HepG2 (cell line): Measurements from ENCODE around the gene EHD1. TPM values are rescaled to one million over a fixed set of nuclear protein-coding genes. Genes with fewer than 3 reads are reported as not detected.

ENCODE experiments used
- CCAR2 ChIP-seq: fragments of 200-400 bp; formaldehyde crosslinking; optimal IDR thresholded peaks from 2 replicates; pipeline ENCODE3; 2018; ENCODE audit warnings: low read depth, mild to moderate bottlenecking, low read length, moderate library complexity
- CHD2 ChIP-seq: IDR thresholded peaks from 2 replicates; pipeline ENCODE4 v1.6.1; 2011; ENCODE audit warnings: low read depth, low read length, improper control_type of control experiment
- CREM ChIP-seq, 2 experiments: sonication (generic) in 1 of 2; formaldehyde crosslinking in 1 of 2; IDR thresholded peaks; 2 replicates each; pipeline versions ENCODE4 v1.4.0 to v1.6.1; 2016 to 2020; ENCODE audit warnings: antibody characterized with exemption in 1 of 2, mild to moderate bottlenecking in 1 of 2, missing genetic modification reagents in 1 of 2
- CTCF ChIP-seq: sonication (generic); formaldehyde crosslinking; IDR thresholded peaks from 2 replicates; pipeline ENCODE4 v1.5.0; 2020; ENCODE audit warnings: mild to moderate bottlenecking, missing genetic modification reagents, moderate library complexity
- E2F1 ChIP-seq: sonication (generic); formaldehyde crosslinking; IDR thresholded peaks from 2 replicates; pipeline ENCODE4 v1.5.0; 2020; ENCODE audit warnings: missing genetic modification reagents
- FOXJ3 ChIP-seq: sonication (generic); formaldehyde crosslinking; IDR thresholded peaks from 2 replicates; pipeline ENCODE4 v1.4.0; 2020; ENCODE audit warnings: missing genetic modification reagents, mild to moderate bottlenecking, borderline replicate concordance
- HMG20B ChIP-seq: conservative IDR thresholded peaks from 2 replicates; pipeline ENCODE4 v1.6.1; 2016; ENCODE audit warnings: missing genetic modification reagents, missing compliant biosample characterization
- HNF1A ChIP-seq, 2 experiments: sonication (generic) in 1 of 2; formaldehyde crosslinking in 1 of 2; IDR thresholded peaks; 2 replicates each; pipeline versions ENCODE4 v1.4.0 to v1.6.1; 2016 to 2020; ENCODE audit warnings: borderline replicate concordance in 1 of 2, low read depth in 1 of 2, mild to moderate bottlenecking in 1 of 2, missing genetic modification reagents in 1 of 2
- HOXA3 ChIP-seq: sonication (generic); formaldehyde crosslinking; IDR thresholded peaks from 2 replicates; pipeline ENCODE4 v1.5.0; 2020; ENCODE audit warnings: missing genetic modification reagents
- NBN ChIP-seq: fragments of 450-650 bp; conservative IDR thresholded peaks from 2 replicates; pipeline ENCODE4 v1.6.1; 2017
- NFRKB ChIP-seq: fragments of 450-650 bp; IDR thresholded peaks from 2 replicates; pipeline ENCODE4 v1.6.1; 2017
- PHF21A ChIP-seq: sonication (generic); formaldehyde crosslinking; IDR thresholded peaks from 2 replicates; pipeline ENCODE4 v1.5.0; 2020; ENCODE audit warnings: mild to moderate bottlenecking, missing genetic modification reagents
- POLR2A ChIP-seq, 2 experiments: IDR thresholded peaks; 2 replicates each; pipeline ENCODE4 v1.6.1; 2011; ENCODE audit warnings: low read depth in 2 of 2, low read length in 2 of 2, mild to moderate bottlenecking in 1 of 2, moderate library complexity in 1 of 2; ENCODE audit not compliant: insufficient read depth in 1 of 2
- SIX4 ChIP-seq: sonication (generic); formaldehyde crosslinking; IDR thresholded peaks from 2 replicates; pipeline ENCODE4 v1.4.0; 2020; ENCODE audit warnings: missing genetic modification reagents
- SSRP1 ChIP-seq: IDR thresholded peaks from 2 replicates; pipeline ENCODE4 v1.6.1; 2016; ENCODE audit warnings: control low read depth
- YEATS2 ChIP-seq: sonication (generic); formaldehyde crosslinking; IDR thresholded peaks from 2 replicates; pipeline ENCODE4 v1.4.0; 2020; ENCODE audit warnings: missing genetic modification reagents, borderline replicate concordance
- ZBTB20 ChIP-seq: sonication (generic); formaldehyde crosslinking; IDR thresholded peaks from 2 replicates; pipeline ENCODE4 v1.8.1; 2023; ENCODE audit warnings: missing genetic modification reagents, low read depth, mild to moderate bottlenecking, borderline replicate concordance
- ZNF749 ChIP-seq: sonication (generic); formaldehyde crosslinking; IDR thresholded peaks from 2 replicates; pipeline ENCODE4 v1.8.0; 2022; ENCODE audit warnings: mild to moderate bottlenecking, missing genetic modification reagents, moderate library complexity, borderline replicate concordance
- ZXDC ChIP-seq: sonication (generic); formaldehyde crosslinking; IDR thresholded peaks from 2 replicates; pipeline ENCODE4 v1.5.0; 2020; ENCODE audit warnings: mild to moderate bottlenecking, missing genetic modification reagents
- polyA plus RNA-seq, 8 experiments: library from polyadenylated mRNA; depleted of rRNA in 3 of 8; stranded (reverse) in 7 of 8; unstranded in 1 of 8; fragments of >200 nt; fragmentation: Illumina TruSeq in 4 of 8; extraction: Trizol in 4 of 8; gene quantifications; 2 replicates each; pipeline versions ENCODE4 v1.2.1 to v1.2.3, GENCODE V29; 2011 to 2016; ENCODE audit warnings: low read depth in 4 of 8, missing spikeins in 1 of 8, mixed read lengths in 1 of 8; ENCODE audit not compliant: insufficient read depth in 1 of 8
- total RNA-seq, 5 experiments: library from RNA; depleted of rRNA; stranded (reverse); fragments of >200 nt; fragmentation: Illumina TruSeq; extraction: Trizol; gene quantifications; 2 replicates each; pipeline ENCODE4 v1.2.3, GENCODE V29; 2016; ENCODE audit warnings: low read depth in 1 of 5

EHD1 gene
- total and polyA plus RNA-seq, 2 of the 13 experiments (the other 11 are each of a cell fraction or from before 2014, with no cell fraction given), result 23.6 to 26.6 TPM

GRCh38 chr11:64893194-64894069, 15.0 kb upstream of the EHD1 start (continued):
- peak; percentile 38 for TF ChIP-seq CTCF (CRISPR knock-in tag)
- TF ChIP-seq YEATS2 (CRISPR knock-in tag), result peak; percentile 45; the same call in 1 of the 2 replicates
- TF ChIP-seq FOXJ3 (CRISPR knock-in tag), result peak; percentile 28; the same call in 1 of the 2 replicates
- TF ChIP-seq ZXDC, result 0 out of 2 replicates have a peak, but pooled peaks have one; percentile 61
- TF ChIP-seq ZNF749 (CRISPR knock-in tag), result no peak
- peak; percentile 62; the same call in 1 of the 2 replicates for TF ChIP-seq CREM (IDR thresholded peaks at IDR 0.05)
- TF ChIP-seq CREM (CRISPR knock-in tag; IDR thresholded peaks at IDR 0.05), result no peak
- TF ChIP-seq E2F1 (CRISPR knock-in tag), result 0 out of 2 replicates have a peak, but pooled peaks have one; percentile 16
- TF ChIP-seq HNF1A (IDR thresholded peaks at IDR 0.05; ENCODE audit: low read depth), result peak; percentile 99
- TF ChIP-seq HNF1A (CRISPR knock-in tag; IDR thresholded peaks at IDR 0.05; ENCODE audit: borderline replicate concordance), result peak; percentile 100
- peak; percentile 73; the same call in 1 of the 2 replicates for TF ChIP-seq ZBTB20
- TF ChIP-seq NBN, result no peak
- peak; percentile 76; the same call in 1 of the 2 replicates for TF ChIP-seq HOXA3 (CRISPR knock-in tag)
- no peak for TF ChIP-seq HMG20B
- no peak for TF ChIP-seq CCAR2
- TF ChIP-seq NFRKB, result no peak
- no peak for TF ChIP-seq SSRP1
- TF ChIP-seq CHD2, result no peak
- TF ChIP-seq PHF21A, result no peak
- TF ChIP-seq POLR2A (IDR thresholded peaks at IDR 0.05; ENCODE audit: insufficient read depth in 1 of 2, low read depth in 2 of 2, low read length in 2 of 2), result peak in 1 of 2 experiments; percentile 88; a peak in 2 of 4 replicates
- TF ChIP-seq SIX4 (CRISPR knock-in tag), result peak; percentile 38; the same call in 1 of the 2 replicates
